Activated naive CD4-positive, alpha-beta T cell treated with anti-CD3 and anti-CD28 coated beads, Interleukin-2, amount 50 U/mL, for 24 hours (primary cell): ENCODE data around the gene ZSCAN22.
"Not testable (repeated sequence)": the region's sequence is repeated elsewhere in the genome, so short reads cannot be mapped to it uniquely, and the experiment has no call there.

Source experiments
- H3K27ac Mint-ChIP-seq: one replicate; pipeline ENCODE4 v1.8.0; 2021; ENCODE audit warnings: mild to moderate bottlenecking, mixed read lengths
- H3K27me3 Mint-ChIP-seq: one replicate; pipeline ENCODE4 v1.8.0; 2021; ENCODE audit warnings: mixed read lengths
- H3K36me3 Mint-ChIP-seq: one replicate; pipeline ENCODE4 v1.8.0; 2021; ENCODE audit warnings: mixed read lengths
- H3K4me1 Mint-ChIP-seq: one replicate; pipeline ENCODE4 v1.8.0; 2021; ENCODE audit warnings: mixed read lengths
- H3K4me3 Mint-ChIP-seq: one replicate; pipeline ENCODE4 v1.8.0; 2021; ENCODE audit warnings: mild to moderate bottlenecking, mixed read lengths
- H3K9me3 Mint-ChIP-seq: one replicate; pipeline ENCODE4 v1.8.0; 2021; ENCODE audit warnings: mixed read lengths

The ZSCAN22 gene

GRCh38 chr19:58305932-58306323 is 20.9 kb upstream of the ZSCAN22 start:
- H3K27me3 Mint-ChIP-seq, result no peaks in the 10 kb centered on the region
- H3K27ac Mint-ChIP-seq, result peak overlapping the region; percentile 62
- H3K4me3 Mint-ChIP-seq, result peak overlapping the region; percentile 100
- peaks cover 47% of the 10 kb centered on the region for H3K36me3 Mint-ChIP-seq
- H3K4me1 Mint-ChIP-seq, result peaks cover 53% of the 10 kb centered on the region
- H3K9me3 Mint-ChIP-seq, result no peaks in the 10 kb centered on the region

GRCh38 chr19:58307736-58308135 is 19.1 kb upstream of the ZSCAN22 start:
- no peaks in the 10 kb centered on the region for H3K9me3 Mint-ChIP-seq
- peak overlapping the region; percentile 36 for H3K4me3 Mint-ChIP-seq
- peaks cover 50% of the 10 kb centered on the region for H3K36me3 Mint-ChIP-seq
- H3K4me1 Mint-ChIP-seq, result peaks cover 56% of the 10 kb centered on the region
- H3K27ac Mint-ChIP-seq, result no peak overlapping the region
- H3K27me3 Mint-ChIP-seq, result no peaks in the 10 kb centered on the region

- Mint-ChIP-seq H3K36me3 (peaks cover 56% of the 10 kb centered on the region), H3K4me1 (peaks cover 41% of the 10 kb centered on the region)
- H3K4me3 Mint-ChIP-seq, H3K9me3 Mint-ChIP-seq, H3K27ac Mint-ChIP-seq, H3K27me3 Mint-ChIP-seq: not testable (repeated sequence)
Observed at GRCh38 chr19:58310685-58311084, 16.1 kb upstream of the ZSCAN22 start.

DNA sequence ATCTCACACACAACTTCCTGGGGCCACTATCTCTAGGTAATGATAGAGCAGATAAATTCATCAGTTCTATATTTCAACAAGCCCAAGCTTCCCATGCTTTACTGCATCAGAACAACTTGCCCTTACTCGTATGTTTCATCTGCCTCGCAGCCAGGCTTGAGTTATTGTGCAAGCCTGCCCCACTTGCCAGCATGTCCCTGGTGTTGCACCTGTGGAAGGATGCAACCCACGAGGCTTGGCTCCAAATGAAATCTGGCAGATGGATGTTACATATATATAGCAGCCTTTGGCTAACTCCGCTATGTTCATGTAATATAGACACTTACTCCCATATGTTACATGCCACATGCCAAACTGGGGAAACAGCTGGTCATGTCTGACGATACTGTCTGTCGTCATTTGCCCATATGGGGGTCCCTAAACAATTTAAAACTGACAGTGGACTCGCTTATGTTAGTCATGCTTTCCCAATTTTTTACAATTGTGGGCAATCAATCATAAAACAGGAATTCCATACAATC is 15.4 kb upstream of the ZSCAN22 start:
- Mint-ChIP-seq H3K4me3 (no peak overlapping the region), H3K27me3 (no peaks in the 10 kb centered on the region), H3K27ac (no peak overlapping the region), H3K36me3 (peaks cover 54% of the 10 kb centered on the region), H3K9me3 (no peaks in the 10 kb centered on the region), H3K4me1 (peaks cover 35% of the 10 kb centered on the region)

GRCh38 chr19:58315580-58315979 is 11.2 kb upstream of the ZSCAN22 start:
- Mint-ChIP-seq H3K4me1 (peaks cover 3% of the 10 kb centered on the region), H3K36me3 (peaks cover 27% of the 10 kb centered on the region), H3K4me3 (no peak overlapping the region), H3K27ac (no peak overlapping the region), H3K9me3 (no peaks in the 10 kb centered on the region), H3K27me3 (no peaks in the 10 kb centered on the region)

DNA sequence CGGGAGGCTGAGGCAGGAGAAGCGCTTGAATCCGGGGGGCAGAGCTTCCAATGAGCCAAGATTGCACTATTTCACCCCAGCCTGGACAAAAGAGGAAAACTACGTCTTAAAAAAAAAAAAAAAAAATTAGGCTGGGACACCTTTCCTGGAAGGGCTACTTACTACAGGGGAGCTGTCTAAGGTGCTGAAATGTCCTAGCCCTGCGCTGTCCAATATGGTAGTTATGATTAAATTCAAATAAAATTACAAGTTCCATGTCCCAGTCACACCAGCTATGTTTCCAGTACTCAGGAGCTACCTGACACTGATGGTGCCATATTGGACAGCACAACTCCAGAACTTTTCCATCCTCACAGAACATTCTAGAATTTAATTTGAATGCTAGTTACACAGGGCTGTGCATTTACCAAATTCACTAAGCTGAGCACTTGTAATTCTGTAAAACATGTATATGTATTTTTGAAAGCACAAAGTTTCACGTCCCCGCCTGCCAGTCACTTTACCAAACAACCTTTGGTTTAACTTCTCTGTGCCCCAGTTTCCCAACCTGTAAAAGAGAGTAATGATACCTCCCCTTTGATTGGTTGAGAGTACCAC is 9.2 kb upstream of the ZSCAN22 start:
- Mint-ChIP-seq H3K36me3 (peaks cover 15% of the 10 kb centered on the region), H3K27ac (no peak overlapping the region), H3K4me1 (no peaks in the 10 kb centered on the region), H3K27me3 (no peaks in the 10 kb centered on the region), H3K9me3 (no peaks in the 10 kb centered on the region), H3K4me3 (no peak overlapping the region)

- H3K36me3 Mint-ChIP-seq, result peaks cover 13% of the 10 kb centered on the region
- no peaks in the 10 kb centered on the region for H3K9me3 Mint-ChIP-seq
- no peak overlapping the region for H3K4me3 Mint-ChIP-seq
- H3K27me3 Mint-ChIP-seq, result no peaks in the 10 kb centered on the region
- H3K4me1 Mint-ChIP-seq, result no peaks in the 10 kb centered on the region
- H3K27ac Mint-ChIP-seq, result no peak overlapping the region
Observed at GRCh38 chr19:58318297-58318696, 8.5 kb upstream of the ZSCAN22 start.

- Mint-ChIP-seq H3K36me3 (peaks cover 10% of the 10 kb centered on the region), H3K4me3 (no peak overlapping the region), H3K4me1 (no peaks in the 10 kb centered on the region)
Observed at GRCh38 chr19:58319241-58319640, 7.6 kb upstream of the ZSCAN22 start.

GRCh38 chr19:58325311-58326022 is 1.3 kb upstream of the ZSCAN22 start:
- H3K27ac Mint-ChIP-seq, result no peak overlapping the region

More at GRCh38 chr19:58319241-58319640, 7.6 kb upstream of the ZSCAN22 start:
- Mint-ChIP-seq H3K9me3 (no peaks in the 10 kb centered on the region), H3K27ac (no peak overlapping the region), H3K27me3 (no peaks in the 10 kb centered on the region)

DNA sequence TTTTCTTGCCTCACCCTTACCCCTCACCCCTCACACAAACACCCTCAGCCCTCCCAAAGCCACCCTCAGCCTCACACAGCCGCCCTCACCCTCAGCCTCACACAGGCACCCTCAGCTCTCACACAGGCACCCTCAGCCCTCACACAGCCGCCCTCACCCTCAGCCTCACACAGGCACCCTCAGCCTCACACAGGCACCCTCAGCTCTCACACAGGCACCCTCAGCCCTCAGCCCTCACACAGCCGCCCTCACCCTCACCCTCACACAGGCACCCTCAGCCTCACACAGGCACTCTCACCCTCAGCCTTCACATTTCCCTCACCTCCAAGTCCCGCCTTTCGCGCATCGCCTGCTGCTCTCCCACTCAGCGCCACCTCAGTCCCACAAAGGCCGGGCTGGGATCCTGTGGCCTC is 287 bp upstream of the ZSCAN22 start:
- no peak overlapping the region for H3K4me3 Mint-ChIP-seq
- H3K27me3 Mint-ChIP-seq, result no peaks in the 10 kb centered on the region
- no peaks in the 10 kb centered on the region for H3K9me3 Mint-ChIP-seq
- H3K36me3 Mint-ChIP-seq, result peaks cover 4% of the 10 kb centered on the region
- H3K27ac Mint-ChIP-seq, result no peak overlapping the region
- H3K4me1 Mint-ChIP-seq, result no peaks in the 10 kb centered on the region

More at GRCh38 chr19:58325311-58326022, 1.3 kb upstream of the ZSCAN22 start:
- peaks cover 4% of the 10 kb centered on the region for H3K36me3 Mint-ChIP-seq
- no peaks in the 10 kb centered on the region for H3K4me1 Mint-ChIP-seq
- no peak overlapping the region for H3K4me3 Mint-ChIP-seq
- no peaks in the 10 kb centered on the region for H3K27me3 Mint-ChIP-seq
- H3K9me3 Mint-ChIP-seq, result no peaks in the 10 kb centered on the region

DNA sequence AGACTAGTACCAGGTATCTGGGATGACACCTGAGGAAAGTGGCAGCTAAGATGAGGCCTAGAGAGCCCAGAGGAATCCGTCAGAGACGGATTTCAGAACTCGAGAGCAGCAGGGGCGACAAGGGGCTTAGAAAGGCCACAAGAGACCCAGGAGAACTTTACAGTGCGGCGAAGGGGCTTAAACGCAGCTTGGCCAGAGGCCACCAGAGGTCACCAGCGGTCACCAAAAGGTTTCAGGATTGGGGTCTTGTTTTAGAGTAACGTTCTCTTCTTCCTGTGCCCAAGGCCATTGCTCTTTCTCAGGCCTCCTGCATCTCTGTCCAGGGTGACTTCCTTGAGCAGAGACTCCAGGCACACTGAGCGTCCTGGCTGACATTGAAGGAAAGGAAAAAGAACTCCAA is 2.2 kb downstream of the ZSCAN22 start:
- H3K4me1 Mint-ChIP-seq, result no peaks in the 10 kb centered on the region
- H3K4me3 Mint-ChIP-seq, result no peak overlapping the region
- H3K9me3 Mint-ChIP-seq, result no peaks in the 10 kb centered on the region
- no peaks in the 10 kb centered on the region for H3K27me3 Mint-ChIP-seq
- H3K27ac Mint-ChIP-seq, result no peak overlapping the region
- H3K36me3 Mint-ChIP-seq, result peaks cover 2% of the 10 kb centered on the region

DNA sequence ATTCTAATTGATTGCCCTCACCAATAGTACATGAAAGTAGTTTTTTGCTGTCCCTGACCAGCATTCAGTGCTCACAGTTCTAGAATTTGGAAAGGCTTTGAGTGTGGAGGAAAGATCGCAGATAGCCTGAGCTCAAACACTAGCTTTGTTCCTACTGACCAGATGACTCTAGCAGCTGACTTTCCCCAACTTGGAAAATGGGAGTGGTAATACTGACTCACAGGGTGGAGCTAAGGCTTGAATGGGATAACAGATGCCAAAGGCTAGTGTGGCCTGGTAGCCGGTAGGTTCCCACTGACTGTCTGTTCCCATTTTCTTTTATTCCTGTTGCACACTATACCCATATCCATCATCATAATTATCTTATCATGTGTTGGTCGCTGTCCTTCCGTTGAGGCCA is 3.7 kb downstream of the ZSCAN22 start:
- Mint-ChIP-seq H3K4me1 (no peaks in the 10 kb centered on the region), H3K27ac (no peak overlapping the region), H3K9me3 (no peaks in the 10 kb centered on the region), H3K4me3 (no peak overlapping the region), H3K36me3 (peaks cover 3% of the 10 kb centered on the region), H3K27me3 (no peaks in the 10 kb centered on the region)

- H3K4me1 Mint-ChIP-seq, result no peaks in the 10 kb centered on the region
- no peaks in the 10 kb centered on the region for H3K27me3 Mint-ChIP-seq
- no peak overlapping the region for H3K27ac Mint-ChIP-seq
- peaks cover 5% of the 10 kb centered on the region for H3K36me3 Mint-ChIP-seq
- H3K9me3 Mint-ChIP-seq, result no peaks in the 10 kb centered on the region
- no peak overlapping the region for H3K4me3 Mint-ChIP-seq
Observed at GRCh38 chr19:58332697-58333096, 5.9 kb downstream of the ZSCAN22 start.

- H3K4me1 Mint-ChIP-seq, result no peaks in the 10 kb centered on the region
- H3K4me3 Mint-ChIP-seq, result no peak overlapping the region
- no peaks in the 10 kb centered on the region for H3K27me3 Mint-ChIP-seq
- no peak overlapping the region for H3K27ac Mint-ChIP-seq
- H3K9me3 Mint-ChIP-seq, result no peaks in the 10 kb centered on the region
- H3K36me3 Mint-ChIP-seq, result peaks cover 9% of the 10 kb centered on the region
Observed at GRCh38 chr19:58334691-58335249, 8.0 kb downstream of the ZSCAN22 start.

DNA sequence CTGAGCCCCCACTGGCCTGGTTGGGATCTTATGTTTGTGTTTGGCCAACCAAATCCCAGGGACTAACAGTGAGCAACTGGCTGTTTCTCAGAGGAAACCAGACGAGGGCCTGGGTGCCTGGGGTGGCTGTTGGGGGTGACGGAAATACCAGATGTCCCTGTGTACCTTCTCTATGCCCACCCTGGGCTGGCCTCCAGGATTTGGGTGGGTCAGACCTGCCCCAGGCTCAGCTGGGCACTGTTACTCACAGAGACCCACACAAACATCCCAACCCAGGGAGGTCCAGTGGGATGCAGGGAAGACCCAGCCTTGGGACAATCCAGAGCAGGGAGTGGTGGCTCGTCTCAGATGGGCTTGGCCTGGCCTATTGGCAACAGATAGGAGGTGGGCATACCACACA is 8.8 kb downstream of the ZSCAN22 start:
- H3K9me3 Mint-ChIP-seq, result no peaks in the 10 kb centered on the region
- H3K27ac Mint-ChIP-seq, result no peak overlapping the region
- H3K4me1 Mint-ChIP-seq, result no peaks in the 10 kb centered on the region
- peaks cover 13% of the 10 kb centered on the region for H3K36me3 Mint-ChIP-seq
- H3K27me3 Mint-ChIP-seq, result no peaks in the 10 kb centered on the region
- no peak overlapping the region for H3K4me3 Mint-ChIP-seq

GRCh38 chr19:58336216-58336615 is 9.4 kb downstream of the ZSCAN22 start:
- Mint-ChIP-seq H3K4me1 (no peaks in the 10 kb centered on the region), H3K36me3 (peaks cover 16% of the 10 kb centered on the region), H3K4me3 (no peak overlapping the region), H3K27ac (no peak overlapping the region), H3K9me3 (no peaks in the 10 kb centered on the region), H3K27me3 (no peaks in the 10 kb centered on the region)
